Adrenal gland (tissue), 5 donors: ENCODE measurements around the gene CENPF.

Experiments used
- CTCF ChIP-seq, 6 experiments: fragments of 450-650 bp in 4 of 6; fragments of 200-600 bp in 2 of 6; sonication (generic) in 1 of 6; IDR thresholded peaks; 1 replicate in 5 of 6; 2 replicates in 1 of 6; pipeline versions ENCODE4 v1.5.1 to v1.8.0; 2016 to 2021; ENCODE audit warnings: antibody characterized with exemption in 6 of 6, mild to moderate bottlenecking in 2 of 6, moderate library complexity in 1 of 6
- POLR2A ChIP-seq, 2 donors: fragments of 450-650 bp; IDR thresholded peaks; one replicate each; pipeline ENCODE4 v1.6.1; 2017; ENCODE audit warnings: antibody characterized with exemption in 2 of 2, mild to moderate bottlenecking in 2 of 2, moderate library complexity in 1 of 2
- donor health status: DM: no; HTN: no; CAD: no.

DNA sequence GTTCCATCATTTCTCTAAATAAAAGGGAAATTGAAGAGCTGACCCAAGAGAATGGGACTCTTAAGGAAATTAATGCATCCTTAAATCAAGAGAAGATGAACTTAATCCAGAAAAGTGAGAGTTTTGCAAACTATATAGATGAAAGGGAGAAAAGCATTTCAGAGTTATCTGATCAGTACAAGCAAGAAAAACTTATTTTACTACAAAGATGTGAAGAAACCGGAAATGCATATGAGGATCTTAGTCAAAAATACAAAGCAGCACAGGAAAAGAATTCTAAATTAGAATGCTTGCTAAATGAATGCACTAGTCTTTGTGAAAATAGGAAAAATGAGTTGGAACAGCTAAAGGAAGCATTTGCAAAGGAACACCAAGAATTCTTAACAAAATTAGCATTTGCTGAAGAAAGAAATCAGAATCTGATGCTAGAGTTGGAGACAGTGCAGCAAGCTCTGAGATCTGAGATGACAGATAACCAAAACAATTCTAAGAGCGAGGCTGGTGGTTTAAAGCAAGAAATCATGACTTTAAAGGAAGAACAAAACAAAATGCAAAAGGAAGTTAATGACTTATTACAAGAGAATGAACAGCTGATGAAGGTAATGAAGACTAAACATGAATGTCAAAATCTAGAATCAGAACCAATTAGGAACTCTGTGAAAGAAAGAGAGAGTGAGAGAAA is 38.4 kb downstream of the CENPF start:
- TF ChIP-seq POLR2A (IDR thresholded peaks at IDR 0.05) (no peak), CTCF (IDR thresholded peaks at IDR 0.05) (no peak)
